NK-92 (cell line): ENCODE results near the gene GLB1L2.

Experiments used
- DNase-seq: peaks from one replicate; lab custom pipeline; 2025; ENCODE audit not compliant: unreplicated experiment; lab: John Stamatoyannopoulos, UW

The GLB1L2 gene

GRCh38 chr11:134346101-134346975, 14.6 kb downstream of the GLB1L2 start:
- DNase-seq = no peak

- no peak for DNase-seq
Observed at GRCh38 chr11:134346976-134347350, 15.2 kb downstream of the GLB1L2 start.

GRCh38 chr11:134347441-134347840, 15.7 kb downstream of the GLB1L2 start:
- no peak for DNase-seq

- DNase-seq = no peak
Observed at GRCh38 chr11:134349109-134349801, 17.5 kb downstream of the GLB1L2 start.

- no peak for DNase-seq
Observed at GRCh38 chr11:134349802-134350355, 18.1 kb downstream of the GLB1L2 start.

- DNase-seq = no peak
Observed at GRCh38 chr11:134350381-134350780, 18.6 kb downstream of the GLB1L2 start.

GRCh38 chr11:134352111-134352510, 20.3 kb downstream of the GLB1L2 start:
- DNase-seq = no peak

- DNase-seq = no peak
Observed at GRCh38 chr11:134355136-134355535, 23.3 kb downstream of the GLB1L2 start.

- no peak for DNase-seq
Observed at GRCh38 chr11:134355656-134356055, 23.9 kb downstream of the GLB1L2 start.

GRCh38 chr11:134356656-134357544, 25.1 kb downstream of the GLB1L2 start:
- DNase-seq = no peak

GRCh38 chr11:134357545-134357839, 25.7 kb downstream of the GLB1L2 start:
- no peak for DNase-seq

- DNase-seq = no peak
Observed at GRCh38 chr11:134358165-134358855, 26.5 kb downstream of the GLB1L2 start.

- no peak for DNase-seq
Observed at GRCh38 chr11:134358856-134359490, 27.2 kb downstream of the GLB1L2 start.

GRCh38 chr11:134359646-134360045, 27.9 kb downstream of the GLB1L2 start:
- no peak for DNase-seq

- no peak for DNase-seq
Observed at GRCh38 chr11:134360050-134360835, 28.5 kb downstream of the GLB1L2 start.

GRCh38 chr11:134361661-134362060, 29.9 kb downstream of the GLB1L2 start:
- no peak for DNase-seq

GRCh38 chr11:134362192-134362901, 30.6 kb downstream of the GLB1L2 start:
- DNase-seq = no peak

GRCh38 chr11:134363161-134363560, 31.4 kb downstream of the GLB1L2 start:
- DNase-seq = no peak

GRCh38 chr11:134363592-134363991, 31.8 kb downstream of the GLB1L2 start:
- no peak for DNase-seq
